GM19035 (cell line): ENCODE measurements around the gene URI1.
"Not testable (repeated sequence)": the region's sequence is repeated elsewhere in the genome, so short reads cannot be mapped to it uniquely, and the experiment has no call there.

Experiments
- ATAC-seq: cut with Tn5 transposase; IDR thresholded peaks from one replicate; pipeline ENCODE4 v1.9.1; 2021; ENCODE audit not compliant: unreplicated experiment

Gene URI1

DNA sequence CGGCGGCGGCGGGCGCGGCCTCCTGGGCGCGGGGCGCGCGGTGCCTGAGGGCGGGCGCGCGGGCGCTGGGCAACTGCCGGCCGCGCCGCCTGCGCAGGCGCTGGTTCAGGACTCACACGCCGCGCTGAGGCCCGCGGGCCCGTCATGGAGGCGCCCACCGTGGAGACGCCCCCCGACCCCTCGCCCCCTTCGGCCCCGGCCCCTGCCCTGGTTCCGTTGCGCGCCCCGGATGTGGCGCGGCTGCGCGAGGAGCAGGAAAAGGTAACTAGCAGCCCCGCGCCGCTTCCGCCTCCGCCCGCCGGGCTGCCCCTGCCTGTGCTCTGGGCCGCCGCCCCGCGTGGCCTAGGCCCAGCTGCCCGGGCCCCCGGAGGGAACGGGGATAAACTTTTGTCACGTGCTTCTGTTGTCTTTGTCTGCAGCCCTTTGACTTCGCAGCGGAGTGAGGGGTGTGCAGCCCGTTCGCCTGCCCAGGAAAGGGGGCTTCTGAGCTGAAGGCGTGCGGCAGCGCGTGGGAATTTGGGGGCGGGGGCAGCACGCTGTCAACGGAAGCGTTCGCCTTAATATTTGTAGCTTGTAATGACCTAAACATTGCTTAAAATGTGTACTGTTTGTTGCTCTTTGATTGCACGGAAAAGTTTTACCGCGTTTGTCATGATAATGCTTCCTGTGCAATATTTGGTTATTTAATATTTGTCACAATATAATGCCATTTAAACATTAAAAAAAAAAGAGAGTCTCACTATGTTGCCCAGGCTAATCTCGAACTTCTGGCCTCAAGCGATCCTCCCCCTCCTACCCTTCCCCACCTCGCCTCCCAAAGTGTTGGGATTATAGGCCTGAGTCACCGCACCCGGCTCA lies 594 bp downstream of the URI1 start:
- peak; percentile 68 for ATAC-seq

DNA sequence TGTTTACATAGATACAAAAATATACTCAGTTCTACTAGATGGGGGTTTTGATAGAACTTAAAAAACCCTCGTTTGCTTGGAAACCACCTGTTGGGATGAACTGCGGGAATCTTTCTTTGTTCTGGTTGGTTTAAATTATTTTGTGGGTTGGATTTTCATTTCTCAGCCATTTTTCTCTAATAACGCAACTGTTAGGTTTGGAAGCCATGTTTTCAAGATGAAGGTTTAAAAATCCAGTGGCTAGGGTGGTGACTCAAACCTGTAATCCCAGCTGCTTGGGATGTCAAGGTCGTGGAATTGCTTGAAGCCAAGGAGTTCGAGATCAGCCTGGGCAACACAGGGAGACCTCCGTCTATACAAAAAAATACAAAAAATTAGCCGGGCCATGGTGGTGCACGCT lies 1.6 kb downstream of the URI1 start:
- ATAC-seq, result no peak

DNA sequence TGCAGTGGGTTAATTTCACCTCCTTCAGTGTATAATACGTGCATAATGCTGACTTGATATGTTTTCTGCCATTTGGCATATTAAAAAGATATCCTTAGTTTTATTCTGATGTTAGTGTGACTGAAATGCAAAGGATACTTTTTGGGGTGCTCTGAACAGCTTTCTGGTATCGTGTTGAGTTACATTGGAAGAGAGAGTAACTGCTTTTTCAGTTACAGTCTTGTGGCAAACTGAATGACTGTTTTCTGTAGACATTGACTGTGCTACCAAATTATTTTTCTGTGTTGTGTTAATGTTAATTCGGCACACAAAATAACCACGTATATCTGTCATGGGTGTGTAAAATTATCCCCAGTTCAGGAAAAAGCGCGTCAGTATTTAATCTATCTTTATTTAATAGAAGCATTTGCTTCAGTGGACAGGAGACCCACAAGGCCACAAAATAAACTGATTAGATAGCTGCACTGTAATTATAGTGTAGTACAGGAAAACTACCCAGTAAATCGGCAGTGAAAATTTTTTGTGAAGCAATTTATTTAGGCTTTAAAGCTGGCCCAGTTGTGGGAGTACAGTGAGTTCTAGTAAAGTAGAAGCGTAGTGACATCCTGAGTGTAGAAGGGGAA lies 2.5 kb downstream of the URI1 start:
- ATAC-seq, result no peak

DNA sequence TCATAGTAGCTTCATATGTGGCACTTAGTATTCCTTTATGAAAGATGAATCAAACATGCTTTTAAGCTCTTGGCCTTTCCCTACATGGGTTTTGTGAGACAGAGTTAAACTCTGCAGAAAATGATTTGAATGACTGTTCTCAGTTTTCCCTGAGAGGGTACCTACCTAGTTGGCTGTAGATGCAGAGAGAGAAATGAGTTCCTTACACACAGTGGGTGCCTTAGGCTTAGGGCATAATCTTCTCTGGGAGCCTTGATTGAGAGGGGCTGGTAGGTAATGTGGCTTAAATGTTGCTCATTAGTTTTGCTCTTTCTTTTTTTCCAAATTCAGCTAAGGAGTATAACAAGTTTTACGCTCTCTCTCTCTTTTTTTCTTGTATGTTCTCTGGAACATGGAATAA lies 3.0 kb downstream of the URI1 start:
- ATAC-seq, result no peak

DNA sequence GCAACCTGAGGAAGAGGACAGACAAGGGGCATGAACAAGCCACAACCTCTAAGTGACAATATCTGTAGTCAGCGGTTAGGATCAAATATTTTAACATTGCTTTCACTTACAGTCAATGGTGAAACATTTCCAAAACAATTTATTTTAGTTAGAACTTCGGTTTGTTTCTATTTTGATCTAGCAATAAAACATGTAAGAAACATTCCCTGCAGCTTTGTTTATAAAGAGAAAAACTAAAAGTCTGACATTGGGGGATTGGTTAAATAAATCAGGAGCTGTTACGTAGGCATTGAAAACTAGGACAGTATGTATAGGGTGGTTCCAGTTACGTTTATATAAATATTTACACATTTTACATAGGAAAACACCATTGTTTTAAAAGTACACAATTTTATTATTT lies 3.4 kb downstream of the URI1 start:
- ATAC-seq, result no peak

DNA sequence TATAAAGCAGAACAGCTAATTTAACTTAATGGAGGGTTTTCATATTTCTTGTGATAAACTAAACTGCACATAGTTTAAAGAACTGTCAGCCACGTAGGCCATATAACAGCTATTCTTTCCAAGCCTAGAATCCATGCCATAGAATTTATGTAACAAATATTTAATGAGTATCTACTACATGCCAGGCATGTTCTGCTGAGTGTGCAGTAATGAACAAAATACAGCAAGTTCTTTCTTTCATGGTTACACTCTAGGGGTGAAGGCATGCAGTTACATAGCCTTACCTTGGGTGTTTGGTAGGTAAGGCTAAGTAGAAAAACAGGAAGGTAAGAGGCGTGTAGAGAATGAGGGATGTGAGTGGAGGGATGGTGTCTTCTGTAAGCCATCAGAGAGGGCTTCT lies 4.6 kb downstream of the URI1 start:
- no peak for ATAC-seq

DNA sequence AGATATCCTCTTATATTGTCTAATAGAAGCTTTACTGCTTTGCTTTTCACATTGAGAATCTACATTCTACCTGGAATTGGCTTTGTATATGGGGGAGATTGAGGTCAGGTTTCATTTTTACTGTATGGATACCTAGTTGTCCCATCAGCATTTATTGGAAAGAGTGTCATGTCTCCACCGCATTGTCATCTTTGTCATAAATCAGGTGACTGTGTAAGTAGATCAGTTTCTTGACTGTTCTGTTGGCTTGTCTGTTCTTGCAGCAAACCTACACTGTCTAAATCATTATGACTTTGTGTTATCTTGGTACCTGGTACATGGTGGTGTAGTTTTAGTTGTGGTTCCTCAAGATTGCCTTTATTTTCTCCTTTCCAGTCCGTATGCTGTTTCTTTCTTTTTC lies 5.8 kb downstream of the URI1 start:
- ATAC-seq, result no peak

DNA sequence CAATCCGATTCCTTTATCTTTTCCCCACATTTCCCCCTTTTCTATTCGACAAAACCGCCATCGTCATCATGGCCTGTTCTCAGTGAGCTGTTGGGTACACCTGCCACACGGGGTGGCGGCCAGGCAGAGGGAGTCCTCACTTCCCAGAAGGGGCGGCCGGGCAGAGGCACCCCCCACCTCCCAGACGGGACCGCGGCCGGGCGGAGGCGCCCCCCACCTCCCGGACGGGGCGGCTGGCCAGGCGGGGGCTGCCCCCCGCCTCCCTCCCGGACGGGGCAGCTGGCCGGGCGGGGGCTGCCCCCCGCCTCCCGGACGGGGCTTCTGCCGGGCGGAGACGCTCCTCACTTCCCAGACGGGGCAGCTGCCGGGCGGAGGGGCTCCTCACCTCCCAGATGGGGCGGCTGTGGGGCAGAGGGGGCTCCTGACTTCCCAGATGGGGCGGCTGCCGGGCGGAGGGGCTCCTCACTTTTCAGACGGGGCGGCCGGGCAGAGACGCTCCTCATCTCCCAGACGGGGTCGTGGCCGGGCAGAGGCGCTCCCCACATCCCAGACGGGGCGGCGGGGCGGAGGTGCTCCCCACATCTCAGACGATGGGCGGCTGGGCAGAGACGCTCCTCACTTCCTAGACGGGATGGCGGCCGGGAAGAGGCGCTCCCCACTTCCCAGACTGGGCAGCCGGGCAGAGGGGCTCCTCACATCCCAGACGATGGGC lies 6.9 kb downstream of the URI1 start:
- ATAC-seq, result not testable (repeated sequence)

DNA sequence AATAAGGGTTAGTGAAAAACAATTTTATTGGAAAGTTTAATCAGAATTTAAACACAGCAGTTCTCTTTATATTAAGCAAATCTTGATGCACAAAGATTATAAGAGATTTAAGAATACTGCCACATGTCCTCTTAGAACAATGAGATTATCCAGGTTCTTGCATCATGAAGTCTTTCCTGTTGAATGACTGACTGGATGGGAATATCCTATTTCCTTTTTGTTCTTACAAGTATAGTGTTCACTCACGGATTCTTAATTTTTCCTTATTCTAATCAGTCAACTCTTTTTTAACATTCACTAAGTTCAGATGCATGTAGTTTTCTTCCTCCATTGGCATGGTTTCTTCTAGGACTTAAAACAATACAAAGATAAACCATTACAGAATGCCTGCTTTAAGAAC lies 10.1 kb downstream of the URI1 start:
- ATAC-seq, result no peak

DNA sequence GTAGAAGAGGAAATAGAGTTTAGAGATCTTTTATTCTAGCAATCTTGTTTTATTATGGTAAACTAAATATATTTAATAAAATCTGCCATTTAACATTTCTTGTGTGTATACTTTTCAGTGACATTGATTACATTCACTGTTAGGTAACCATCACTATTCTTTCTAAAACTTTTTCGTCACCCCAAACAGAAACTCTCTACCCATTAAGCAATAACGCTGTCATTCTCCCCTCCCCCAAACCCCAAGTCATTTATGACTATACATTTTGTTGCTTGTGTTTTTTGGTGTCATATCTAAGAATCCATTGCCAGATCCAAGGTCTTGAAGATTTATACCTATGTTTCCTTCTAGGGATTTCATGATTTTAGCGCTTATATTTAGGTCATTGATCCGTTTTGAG lies 10.6 kb downstream of the URI1 start:
- ATAC-seq, result no peak

DNA sequence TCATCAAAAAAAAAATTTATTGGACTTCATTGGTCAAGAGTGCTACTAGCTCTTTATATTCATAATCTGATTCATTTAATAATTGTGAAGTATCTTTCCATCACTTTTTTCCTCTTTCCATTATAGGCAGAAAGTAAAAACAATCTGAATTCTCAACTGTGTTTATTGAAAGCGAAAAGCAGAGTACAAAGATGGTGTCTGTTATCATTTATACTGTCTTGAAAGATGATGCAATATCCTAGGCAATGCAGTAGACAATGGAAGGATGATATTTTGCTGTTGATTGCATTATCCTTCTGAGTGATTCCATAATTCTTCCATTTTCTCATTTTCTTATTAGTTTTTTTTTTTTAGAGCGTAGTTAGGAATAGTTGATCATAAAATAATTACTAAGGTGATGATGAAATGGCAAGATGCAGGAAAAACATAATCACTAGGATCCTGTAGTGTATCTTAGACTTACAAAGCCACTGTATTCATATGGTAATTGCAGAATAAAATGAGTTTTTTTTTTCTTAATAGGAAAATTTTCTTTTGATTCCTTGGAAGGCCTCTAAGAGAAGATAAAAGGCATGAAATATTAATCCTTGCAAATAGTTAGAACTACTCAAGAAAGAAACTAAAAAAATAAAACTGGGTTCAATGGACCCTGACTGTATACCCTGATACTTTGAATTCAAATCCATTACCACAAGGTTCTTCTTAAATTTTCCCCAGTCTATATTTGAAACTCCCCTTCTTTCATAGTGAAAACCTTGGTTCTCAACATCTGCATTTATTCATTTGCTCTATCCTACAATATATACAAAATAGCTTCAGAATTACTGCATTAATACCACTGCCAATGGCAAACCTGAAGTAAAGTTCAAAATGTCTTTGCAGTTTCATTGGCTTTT lies 11.6 kb downstream of the URI1 start:
- no peak for ATAC-seq

DNA sequence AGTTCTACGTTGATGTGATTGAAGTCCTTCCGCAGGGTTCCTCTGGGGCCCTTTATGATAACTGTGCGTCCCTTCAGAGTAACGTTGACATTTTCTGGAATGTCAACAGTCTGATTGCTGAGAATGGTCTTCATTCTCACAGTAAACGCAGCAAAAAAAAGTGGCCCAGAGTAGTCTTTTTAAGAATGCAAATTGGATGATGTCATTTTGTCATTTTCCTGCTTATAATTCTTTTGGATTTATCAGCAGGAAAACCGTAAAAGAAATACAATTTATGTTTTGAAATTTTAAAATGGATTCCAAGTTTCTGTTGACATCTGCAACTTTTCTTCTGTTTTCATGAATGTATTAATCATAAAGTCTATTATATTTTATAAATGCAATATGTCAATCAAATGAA lies 14.8 kb downstream of the URI1 start:
- no peak for ATAC-seq

DNA sequence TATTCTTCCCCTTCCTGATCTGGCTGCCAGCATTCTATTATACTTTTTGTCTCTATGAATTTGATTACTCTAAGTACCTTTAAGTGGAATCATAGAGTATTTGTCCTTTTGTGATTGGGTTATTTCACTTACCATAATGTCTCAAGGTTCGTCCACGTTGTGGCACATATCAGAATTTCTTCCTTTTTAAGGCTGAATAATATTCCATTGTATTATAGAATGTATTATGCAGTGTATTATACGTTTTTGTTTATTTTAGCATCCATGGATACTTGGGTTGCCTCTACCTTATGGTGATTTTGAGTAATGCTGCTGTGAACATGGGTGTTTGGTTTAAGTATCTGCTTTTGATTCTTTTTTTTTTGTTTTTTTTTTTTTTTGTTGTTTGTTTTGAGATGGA lies 19.3 kb downstream of the URI1 start:
- no peak for ATAC-seq

DNA sequence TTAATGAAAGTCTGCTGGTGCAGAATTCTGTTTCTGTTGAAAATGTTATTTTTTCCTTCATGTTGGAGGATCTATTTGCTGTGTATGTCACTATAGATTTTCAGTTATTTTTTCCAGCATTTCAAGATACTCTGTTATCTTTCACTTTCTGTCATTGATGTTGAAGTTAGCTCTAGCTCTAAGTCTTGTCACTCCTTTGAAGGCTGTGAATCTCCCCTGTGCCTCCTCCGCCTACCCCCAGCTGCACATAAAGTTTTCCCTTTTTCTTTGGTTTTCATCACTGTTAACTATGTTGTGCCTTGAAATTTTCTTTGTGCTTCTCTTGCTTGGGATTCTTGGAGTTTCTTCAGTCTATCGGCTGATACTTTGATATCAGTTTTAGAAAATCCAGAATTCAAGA lies 20.8 kb downstream of the URI1 start:
- no peak for ATAC-seq

DNA sequence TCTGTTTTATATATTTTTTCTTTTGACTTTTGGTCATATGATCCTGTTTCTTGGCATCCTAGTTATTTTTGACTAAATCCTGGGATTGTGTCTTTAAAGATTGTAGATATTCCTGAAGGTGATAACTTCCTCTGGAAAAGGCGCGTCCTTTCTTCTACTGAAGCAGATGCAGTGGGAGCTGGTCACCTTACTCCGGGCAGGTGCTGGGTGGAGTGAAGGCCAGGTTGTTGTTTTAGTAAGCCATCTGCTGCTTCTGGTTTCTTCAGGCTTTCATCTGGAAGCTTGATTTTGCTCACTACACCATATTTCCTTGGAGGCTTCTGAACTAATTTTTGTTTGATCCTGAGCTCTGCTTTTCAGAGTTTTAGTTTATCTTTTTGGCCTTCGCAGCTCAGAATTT lies 21.5 kb downstream of the URI1 start:
- no peak for ATAC-seq

DNA sequence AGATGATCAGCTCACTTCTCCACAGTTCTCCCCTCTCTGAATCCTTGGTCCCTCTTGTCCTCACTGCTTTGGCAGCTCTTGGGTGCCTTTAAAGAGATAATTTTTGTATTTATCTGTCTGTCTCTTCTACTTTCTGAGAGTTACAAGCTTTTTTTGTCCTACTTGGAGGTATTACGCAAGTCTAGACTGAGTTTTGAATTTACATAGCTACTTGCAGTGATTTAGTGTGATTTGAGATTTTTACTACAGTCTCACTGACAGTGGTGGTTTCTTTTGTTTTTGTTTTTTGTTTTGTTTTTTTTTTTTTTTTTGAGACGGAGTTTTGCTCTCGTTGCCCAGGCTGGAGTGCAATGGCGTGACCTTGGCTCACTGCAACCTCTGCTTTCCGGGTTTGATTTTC lies 22.1 kb downstream of the URI1 start:
- ATAC-seq, result no peak

DNA sequence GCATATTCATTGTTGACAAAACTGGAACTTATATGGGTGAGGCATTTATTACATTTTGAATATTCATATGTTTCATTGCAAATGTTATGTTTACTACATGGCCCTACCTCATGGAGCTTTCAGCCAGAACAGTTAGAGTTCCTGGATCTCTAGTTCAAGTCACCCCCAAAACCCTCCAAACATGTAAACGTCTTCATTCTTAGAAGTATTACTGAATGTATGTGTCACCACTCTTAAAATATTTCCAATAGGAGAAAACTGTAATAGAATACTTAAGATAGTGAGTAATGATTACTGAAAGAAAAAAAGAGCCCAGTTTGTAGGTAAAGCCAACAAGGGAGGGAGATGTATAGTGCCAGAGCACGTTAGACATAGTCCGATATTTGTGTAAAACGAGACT lies 23.5 kb downstream of the URI1 start:
- no peak for ATAC-seq

DNA sequence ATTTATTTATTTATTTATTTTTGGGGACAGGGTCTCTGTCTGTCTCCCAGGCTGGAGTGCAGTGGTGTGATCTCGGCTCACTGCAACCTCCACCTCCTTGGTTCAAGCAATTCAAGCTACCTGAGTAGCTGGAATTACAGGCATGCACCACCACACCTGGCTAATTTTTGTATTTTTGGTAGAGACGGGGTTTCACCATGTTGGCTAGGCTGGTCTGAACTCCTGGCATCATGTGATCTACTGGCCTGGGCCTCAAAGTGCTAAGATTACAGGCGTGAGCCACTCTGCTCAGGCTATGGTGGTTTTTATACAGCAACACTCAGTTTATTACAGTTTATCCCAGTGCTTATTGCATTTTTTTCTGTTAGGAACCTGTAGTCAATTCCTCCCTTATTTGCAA lies 24.1 kb downstream of the URI1 start:
- ATAC-seq, result not testable (repeated sequence)

DNA sequence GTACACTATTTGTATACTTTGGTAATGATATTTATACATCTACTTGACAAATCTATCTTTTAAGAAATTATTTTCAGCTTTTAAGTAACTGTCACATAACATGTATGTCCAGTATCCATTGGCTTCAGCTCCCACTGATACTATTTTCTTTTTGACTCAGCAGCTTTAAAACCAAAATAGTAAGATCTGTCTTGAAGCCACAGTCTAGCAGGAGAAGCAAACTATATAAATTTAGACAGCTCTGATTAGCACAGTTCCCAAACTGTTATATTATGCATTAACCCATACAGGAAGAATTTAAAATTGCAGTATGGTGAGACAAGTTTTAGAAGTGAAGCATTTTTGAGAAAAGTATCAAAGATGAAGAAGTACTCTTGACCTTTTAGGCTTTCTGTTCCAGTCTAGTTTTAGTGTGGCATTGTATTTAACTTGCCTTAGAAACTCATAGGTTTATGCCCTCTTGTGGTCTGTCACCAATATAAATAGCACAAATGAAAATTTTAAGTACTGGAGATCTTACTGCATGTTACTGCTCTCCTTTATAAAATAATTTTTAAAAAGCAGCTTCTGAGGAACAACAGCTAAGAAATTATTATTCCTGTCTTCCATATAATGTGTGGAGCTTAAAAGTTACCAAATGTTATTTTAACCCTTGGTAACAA lies 24.7 kb downstream of the URI1 start:
- peak; percentile 48 for ATAC-seq

DNA sequence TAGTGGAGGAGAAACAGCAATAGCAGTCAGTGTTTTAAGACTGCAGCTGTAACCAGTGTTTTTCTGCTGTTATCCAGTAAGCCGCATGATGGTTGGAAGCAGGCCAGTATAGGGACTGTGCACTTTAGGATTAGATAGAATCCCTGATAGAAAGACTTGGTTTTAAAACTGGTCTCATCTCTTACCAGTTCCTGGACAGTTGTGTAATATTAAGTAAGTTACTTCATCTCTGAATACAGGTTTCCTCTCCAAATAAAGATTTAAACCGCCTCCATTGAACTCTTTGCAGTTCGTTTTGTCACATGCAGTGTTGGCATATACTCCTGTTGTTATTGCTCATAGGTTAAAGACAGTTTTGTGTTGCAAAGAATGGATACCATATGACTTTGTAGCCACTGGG lies 25.6 kb downstream of the URI1 start:
- ATAC-seq, result no peak

DNA sequence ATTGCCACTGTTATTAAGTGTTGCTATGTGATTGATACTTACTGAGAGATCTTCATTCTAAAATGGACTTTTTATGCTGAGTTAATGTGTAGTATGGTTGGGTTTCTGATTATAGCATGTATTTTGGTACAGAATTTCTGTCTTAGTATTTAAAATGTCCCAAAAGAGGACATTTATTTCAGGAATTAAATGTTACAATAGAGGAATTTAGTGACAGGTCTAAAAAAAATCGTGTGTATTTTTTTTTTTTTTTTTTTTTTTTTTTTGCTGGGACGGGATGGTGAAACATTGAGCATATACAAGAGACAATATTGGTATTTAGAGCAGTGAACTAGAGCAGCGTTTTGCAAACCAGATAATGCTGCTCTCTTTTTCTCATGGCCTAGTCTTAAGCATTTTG lies 27.9 kb downstream of the URI1 start:
- no peak for ATAC-seq
